ENCODE results near the gene RANBP9.

DNA sequence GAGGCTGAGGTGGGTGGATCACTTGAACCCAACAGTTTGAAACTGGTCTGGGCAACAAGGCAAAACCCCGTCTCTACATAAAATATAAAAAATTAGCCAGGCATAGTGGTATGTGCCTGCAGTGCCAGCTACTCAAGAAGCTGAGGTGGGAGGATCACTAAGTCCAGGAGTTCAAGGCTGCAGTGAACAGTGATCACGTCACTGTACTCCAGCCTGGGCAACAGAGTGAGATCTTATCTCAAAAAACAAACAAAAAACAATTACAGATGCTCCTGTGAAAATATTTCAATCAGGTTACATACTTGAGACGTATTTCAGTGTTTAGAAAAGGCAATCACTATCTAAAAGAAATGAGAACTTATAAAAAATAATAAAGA, 33.8 kb downstream of the RANBP9 start:
- TF ChIP-seq CTCF (IDR thresholded peaks at IDR 0.05) (no peak), POLR2A (IDR thresholded peaks at IDR 0.05) (no peak)

Measured in body of pancreas (tissue), 4 donors.